ENCODE measurements around the gene C11orf97.
A peak's percentile ranks its signal among the peaks of the same experiment; 100 is the strongest.
"Not testable (repeated sequence)": the region's sequence is repeated elsewhere in the genome, so short reads cannot be mapped to it uniquely, and the experiment has no call there.

The C11orf97 gene, protein sequence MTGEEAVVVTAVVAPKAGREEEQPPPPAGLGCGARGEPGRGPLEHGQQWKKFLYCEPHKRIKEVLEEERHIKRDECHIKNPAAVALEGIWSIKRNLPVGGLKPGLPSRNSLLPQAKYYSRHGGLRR

DNA sequence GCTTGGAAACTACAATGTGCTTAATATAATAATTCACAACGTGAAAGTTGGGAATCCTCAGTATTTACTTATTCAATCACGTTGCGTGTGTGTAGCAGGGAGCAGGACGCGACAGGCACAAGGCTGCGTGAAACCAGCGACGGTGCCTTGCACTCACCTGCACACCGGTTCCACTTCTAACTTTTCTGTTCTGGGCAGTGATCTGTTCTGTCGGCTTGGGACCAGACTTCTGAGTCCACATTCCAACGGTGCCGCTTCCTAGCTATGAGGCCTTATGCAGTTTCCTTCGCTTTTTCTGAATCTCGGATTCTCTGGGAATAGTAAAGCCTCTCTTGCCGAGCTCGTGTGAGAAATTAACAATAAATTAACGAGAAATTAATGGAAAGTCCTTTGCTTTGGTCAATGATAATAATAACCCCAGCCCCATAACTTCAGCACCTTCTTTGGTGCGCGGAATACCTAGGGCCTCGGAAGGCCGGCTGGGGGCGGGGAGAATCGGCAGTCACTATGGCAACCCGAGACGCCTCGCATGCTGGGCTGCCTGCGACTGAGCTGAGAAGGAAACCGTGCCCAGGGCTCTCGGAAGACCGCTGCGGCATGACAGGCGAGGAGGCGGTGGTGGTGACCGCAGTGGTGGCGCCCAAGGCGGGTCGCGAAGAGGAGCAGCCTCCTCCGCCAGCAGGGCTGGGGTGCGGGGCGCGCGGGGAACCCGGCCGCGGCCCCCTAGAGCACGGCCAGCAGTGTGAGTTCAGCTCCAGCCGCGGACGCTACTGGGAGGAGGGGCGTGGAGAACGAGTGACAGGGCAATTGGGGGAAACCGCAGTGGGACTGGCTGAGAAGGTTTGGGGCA is at the start of gene C11orf97:
C11orf97 (plus strand) TSS at position 530 of the 850 bp plus-strand sequence; CDS start at position 598, 68 bp downstream.
- DNase-seq, result peak; percentile 85

DNA sequence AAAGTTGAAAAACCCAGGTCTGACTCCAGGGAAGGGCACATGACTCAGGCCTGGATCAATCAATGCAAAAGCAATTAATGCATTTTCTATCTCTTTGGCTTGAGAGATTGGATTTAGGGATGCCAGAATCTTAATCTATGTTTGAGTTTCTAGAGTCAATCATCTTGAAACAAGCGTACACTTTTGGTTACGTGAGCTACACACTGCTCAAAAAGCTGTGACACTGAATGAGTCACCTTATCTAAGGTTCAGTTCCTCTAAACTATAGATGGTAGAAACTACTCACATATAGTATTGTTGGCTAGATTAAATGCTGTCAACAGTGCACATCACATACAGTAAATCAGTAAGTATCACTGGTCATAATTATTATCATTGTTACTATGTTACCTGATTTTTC is 42.8 kb upstream of the C11orf97 start:
- DNase-seq, result no peak

DNA sequence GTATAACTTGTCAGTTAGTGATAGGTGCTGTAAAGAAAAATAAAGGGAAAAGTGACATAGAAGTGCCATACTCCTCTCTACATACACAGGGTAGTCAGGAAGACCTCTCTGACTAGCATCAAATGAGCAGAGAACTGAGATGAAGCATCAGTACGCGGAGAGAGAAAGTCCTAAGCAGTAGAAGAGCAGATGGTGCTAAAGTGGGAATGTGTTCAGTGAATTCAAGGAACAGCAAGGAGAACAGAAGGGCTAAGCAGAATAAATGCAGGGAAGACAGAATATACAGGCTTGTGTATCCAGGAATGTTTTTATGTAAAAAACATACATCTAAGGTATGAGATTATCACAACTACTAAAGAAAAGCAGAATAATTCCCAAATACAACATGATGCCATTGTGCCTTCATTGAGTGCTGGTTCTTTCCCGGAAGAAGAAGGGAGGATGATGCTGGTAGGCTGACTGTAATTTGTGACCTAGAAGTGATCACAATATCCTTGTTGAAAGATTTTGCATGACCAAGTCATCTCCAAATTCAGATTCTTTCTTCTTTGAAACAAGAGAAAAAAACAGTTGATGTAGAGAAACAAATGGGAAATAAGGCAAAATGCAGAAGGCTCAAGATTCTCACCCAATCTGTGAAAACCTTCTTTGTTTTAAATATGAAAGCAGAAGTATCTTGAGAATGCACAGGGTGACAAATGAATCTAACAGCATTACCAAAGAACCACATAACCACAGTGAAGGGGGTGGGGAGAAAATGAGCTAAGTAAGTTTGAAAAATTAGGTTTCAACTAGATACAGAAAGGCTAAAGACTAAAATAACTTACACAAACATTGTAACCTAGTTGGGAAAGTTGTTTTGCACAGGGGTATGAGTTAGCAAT is 39.1 kb upstream of the C11orf97 start:
- DNase-seq, result no peak

DNA sequence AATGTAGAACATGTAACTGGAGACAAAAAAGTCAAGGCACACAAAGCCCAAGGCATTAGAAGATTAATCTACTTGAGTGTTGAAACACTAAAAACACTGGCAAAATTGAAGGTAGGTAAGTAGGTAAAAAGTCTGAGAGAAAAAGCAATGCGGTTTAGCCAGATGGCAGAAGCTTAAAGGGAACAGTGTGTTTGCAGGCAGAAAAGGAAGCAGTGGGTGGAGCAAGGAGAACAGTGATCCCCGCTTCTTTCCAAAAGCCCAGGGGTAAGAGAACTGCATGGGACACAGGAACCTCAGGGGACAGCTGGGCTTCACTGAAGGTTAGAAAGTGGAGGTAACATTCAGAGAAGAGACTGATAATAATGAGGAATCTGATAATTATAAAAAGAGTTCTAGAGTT is 34.6 kb upstream of the C11orf97 start:
- DNase-seq, result no peak

DNA sequence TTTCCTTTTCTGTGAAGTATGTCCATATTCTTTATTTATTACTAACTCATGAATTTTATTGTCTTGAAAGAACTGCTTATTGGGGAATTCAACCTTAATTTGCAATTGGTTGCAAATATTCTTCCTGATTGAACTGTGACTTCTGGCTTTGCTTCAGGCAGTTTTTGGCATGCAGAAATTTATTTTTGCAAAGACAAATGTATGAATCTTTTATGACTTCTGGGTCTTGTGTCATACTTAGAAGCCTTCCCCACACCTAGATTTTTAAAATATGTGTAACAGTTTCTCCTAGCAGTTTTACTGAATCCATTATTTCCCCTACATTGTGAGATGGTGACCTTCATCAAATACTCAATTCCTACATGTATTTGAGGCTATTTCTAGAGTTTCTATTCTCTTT is 30.9 kb upstream of the C11orf97 start:
- no peak for DNase-seq

DNA sequence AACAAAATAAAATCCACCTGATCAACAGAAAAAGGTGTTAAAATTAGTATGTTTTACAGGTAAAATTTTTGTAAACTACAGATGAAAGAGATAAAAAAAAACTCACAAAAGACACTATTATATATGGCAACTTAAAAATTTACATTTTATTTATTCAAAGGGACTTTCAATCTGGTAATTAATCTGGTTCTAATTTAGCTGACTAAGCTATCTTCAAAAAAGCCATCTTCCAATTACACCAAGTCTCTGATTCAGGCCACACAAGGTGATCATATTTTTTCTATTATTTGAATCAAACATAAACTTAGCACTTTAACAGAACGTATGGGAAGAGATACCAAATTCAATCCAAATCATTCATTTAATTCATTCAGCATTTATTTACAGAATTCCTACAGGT is 26.2 kb upstream of the C11orf97 start:
- DNase-seq, result no peak

DNA sequence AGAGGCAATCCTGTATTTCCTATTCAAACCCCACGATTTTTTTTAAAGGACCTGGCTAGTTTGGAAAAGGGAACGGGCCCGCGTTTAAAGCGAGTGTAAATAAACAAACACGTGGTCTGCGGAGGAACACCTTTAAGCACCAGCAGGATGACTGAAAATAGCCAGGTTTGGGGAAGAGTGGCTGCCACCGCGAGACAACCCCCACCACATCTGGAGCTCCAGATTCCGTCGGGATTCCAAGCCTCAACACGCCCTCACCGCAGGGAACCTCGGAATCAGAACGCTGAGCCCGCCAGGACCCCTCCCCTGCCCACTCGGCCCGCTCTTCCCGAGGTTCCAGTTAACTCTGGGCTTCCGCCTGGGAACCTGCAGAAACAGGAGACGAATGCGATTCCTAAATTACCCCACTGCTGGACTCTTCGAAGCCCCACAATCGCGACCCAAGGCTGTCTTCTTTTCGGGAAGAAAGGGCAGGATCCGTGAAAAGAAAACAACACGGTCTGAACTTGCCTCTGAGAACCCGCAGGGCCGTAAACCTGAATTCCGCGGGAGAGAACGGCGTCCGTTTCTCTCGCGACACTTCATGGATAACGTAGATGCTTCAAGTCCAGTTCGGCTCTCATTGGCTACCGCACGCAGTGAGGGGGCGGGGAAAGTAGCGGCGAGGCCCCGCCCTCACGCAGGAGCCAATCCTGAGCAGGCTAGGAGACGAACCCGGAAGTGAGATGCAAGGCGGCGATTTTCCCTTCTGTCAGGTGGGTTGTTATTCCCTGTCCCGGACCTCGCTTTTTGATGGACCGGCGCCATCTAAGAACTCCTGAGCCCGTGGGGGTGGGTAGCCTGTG is 18.8 kb upstream of the C11orf97 start, which contains the start of the genes ANKRD49 and MRE11:
ANKRD49 (plus strand) TSS at position 704 of the 845 bp plus-strand sequence. CDS start 2,710 bp downstream, outside the sequence.
MRE11 (minus strand) TSS at position 564 of the 845 bp plus-strand sequence. CDS start 1,043 bp downstream, outside the sequence.
- peak; percentile 99 for DNase-seq

DNA sequence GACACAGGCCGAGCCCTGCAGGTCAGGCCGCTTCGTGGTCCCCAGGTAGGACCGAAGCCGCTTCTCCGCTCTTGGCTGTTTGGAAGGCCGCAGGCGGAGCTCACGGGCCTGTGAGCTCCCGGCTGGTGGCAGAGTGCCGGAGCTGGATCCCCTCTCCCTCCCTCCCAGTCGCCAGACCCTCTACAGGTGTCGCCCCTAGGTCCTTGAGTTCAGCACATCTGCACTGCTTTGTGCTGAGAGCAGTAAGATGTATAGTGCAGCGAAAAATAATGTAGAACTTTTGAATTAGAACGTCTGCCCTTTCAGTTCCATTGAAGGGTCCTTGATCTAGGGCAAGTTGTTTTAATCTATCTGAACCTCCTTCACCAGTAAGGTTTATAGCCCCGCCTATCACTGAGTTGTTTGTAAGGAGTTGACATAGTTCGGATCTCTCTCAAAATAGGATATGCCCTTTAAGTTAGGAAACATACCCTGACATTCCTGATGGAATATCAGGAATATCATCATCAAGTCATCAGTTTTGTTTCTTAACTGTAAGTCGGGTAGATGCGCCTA is 18.1 kb upstream of the C11orf97 start:
- no peak for DNase-seq

DNA sequence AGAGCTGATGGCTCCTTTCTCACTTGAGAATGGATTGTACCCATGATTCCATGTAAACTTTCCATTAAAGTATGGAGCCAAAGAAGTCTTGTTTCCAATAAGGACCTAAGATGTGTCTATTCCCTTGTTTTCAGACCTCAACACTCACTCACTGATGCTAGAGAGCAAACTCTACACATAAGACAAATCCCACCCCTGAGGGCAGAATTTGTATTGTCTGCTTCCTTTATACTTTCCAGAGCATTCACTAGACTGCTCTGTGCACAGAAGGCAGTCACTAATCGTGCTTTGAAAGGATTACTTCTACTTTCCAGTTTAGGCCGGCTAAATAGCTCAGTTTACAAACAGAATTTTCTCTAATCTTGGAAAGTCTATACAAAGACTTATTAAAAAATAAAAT is 12.1 kb upstream of the C11orf97 start:
- DNase-seq, result no peak

DNA sequence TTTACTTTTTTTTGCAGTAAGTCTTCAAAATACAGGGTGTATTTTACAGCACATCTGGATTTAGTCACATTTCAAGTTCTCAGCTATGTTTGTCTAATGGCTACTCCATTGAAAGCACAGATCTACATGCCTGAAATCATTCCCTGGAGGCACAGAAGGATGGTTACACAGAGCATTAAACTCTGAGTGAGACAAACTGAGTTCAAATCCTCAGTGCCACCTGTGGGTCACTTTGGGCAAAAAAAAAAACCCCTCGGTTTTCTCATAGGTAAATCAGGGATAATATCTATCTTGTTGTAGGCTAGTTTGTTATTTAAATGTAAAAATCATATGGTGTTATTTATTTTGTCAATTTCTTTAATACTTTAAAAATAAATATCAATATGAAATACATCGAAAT is 10.7 kb upstream of the C11orf97 start:
- no peak for DNase-seq

DNA sequence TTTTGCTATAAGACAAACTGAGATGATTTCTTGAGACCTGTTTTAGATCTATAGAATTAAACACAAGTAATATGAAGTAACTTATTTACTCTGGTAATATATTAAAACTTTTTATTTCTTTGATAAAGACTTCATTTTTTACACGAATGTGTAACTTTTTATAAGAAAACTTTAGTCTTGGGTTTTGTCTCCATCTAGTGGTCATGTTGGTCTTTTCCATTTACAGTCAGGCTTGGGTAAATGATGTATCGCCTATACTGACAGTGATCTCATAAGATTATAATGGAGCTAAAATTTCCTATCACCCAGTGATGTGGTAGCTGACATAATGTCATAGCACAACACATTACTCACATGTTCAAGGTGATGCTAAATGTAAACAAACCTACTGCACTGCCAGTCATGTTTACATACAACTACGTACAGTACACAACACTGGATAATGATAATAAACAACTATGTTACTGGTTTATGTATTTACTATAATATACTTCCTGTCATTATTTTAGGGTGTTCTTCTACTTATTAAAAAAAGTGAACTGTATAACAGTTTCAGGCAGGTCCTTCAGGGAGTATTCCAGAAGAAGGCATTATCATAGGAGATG is 7.5 kb upstream of the C11orf97 start:
- peak; percentile 86 for DNase-seq

DNA sequence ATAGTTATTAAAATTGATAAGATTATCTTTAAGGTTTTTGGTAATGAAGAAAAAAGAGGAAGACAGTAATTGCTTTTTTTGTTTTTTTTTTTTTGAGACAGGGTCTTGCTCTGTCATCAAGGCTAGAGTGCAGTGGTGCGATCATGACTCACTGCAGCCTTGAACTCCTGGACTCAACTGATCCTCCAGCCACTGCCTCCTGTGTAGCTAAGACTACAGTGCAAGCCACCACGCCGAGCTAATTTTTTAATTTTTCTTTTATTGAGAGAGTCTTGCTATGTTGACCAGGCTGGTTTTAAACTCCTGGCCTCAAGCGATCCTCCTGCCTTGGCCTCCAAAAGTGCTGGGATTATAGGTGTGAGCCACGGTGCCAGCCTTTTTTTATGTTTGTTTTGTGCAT is 5.7 kb upstream of the C11orf97 start:
- DNase-seq, result not testable (repeated sequence)

DNA sequence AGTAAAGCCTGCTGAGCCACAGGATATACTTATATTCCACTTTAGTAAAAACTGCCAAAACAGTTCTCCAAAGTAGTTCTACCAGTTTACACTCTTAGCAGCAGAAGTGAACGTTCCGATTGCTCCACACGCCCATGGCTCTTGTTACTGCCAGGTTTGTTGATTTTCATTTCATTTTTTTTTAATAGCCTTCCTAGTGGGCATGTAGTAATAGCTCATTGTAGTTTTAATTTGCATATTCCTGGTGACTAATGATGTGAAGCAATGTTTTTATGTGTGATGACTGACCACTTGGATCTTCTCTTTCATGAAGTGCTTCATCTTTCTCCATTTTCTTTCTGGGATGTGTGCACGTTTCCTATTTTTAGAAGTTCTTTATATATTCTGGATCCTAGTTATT is 4.8 kb upstream of the C11orf97 start:
- no peak for DNase-seq

DNA sequence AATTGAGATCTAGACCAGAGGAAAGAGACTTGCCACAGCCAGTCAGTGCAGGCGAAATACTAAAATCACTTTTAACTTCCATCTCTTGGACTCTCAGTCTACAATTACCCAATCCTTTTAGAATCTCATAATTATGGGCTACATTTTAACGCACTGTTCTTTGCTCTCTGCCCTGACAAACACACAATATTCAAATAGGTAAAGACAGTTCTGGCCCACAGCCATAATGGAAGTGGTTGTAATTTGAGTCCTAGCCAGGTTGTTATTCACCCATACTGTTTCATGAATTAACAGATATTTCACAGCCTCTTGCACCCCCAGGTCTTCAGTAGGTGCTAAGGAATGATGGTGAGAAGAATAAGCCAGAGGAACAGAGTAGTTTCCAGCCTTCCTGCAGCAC is 830 bp downstream of the C11orf97 start:
- no peak for DNase-seq

DNA sequence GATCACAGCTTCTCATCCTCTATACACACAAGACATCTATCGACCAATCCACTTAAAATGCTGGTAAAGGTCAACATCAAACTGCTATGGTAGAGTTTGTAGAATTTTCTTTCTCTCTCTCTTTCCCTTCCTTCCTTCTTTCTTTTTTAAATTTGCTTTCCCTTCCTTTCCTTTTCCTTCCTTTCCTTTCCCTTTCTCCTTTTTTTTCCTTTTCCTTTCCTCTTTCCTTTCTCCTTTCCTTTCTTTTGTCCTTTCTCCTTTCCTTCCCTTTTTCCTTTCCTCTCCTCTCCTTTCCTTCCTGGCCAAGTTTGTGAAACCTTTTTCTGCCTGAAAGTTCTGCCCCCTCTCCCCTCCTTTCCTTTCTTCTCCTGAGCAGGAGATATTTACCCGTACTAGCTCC is 3.1 kb downstream of the C11orf97 start:
- no peak for DNase-seq

DNA sequence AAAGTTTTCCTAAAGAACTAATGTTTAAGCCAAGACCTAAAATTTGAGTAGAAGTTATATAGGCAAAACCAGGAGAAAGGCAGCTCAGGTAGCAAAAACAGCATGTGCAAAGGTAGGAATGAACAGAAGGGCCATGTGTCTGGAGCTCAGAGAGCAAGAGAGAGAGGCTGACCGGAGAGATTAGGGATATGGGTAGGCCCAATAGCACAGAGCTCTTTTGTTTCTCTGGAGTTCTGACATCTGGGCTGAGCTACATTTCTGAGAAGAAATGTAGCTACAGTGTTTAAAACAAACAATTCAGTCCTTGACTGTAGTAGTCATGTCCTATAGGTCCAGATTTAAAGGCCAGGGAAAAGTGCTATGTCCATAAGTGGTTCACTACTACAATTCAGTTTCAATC is 4.5 kb downstream of the C11orf97 start:
- DNase-seq, result no peak

DNA sequence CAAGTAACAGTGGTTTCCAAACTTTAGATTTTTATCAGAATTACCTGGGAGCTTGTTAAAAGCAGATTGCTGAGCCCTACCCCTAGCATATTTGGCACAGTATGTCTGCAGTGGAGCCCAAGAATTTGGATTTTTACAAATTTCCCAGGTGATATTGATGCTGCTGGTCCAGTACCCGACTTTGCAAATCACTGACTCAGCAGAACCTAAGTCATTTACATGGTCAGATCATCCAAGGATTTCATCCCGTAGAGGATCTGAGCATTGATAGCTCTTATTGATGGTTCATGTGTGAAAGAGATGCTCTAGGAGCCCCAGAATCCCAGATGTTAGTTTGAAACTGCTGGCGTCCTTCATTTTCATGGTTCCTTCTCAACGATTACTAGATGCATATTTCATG is 6.0 kb downstream of the C11orf97 start:
- no peak for DNase-seq

DNA sequence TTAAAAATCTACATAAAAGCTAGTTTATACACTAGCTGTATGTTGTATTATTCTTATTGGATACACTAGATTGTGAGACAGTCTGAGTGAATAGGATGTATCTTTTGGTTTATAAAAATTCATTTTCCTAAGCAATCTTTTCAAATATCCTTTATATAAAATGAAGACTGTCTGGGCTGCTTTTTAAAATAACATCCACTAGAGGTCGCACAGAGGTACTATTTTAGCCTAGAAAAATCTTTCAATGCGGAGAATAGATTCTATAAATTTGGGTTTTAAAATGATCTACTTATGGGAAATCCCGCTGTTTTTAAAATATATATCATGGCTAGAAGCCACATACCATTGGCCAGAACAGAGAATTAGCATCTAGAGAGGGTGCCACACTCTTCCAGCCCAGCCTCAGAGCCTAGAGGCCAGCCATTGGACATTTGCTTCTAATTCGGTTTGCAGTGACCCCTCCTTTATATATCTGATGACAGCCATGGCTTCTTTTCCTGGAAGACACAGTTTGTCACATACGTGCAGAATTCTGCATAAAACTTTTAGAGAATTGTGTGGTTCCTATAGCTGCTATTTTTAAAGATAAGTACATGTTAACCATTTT is 7.3 kb downstream of the C11orf97 start:
- peak; percentile 75 for DNase-seq

DNA sequence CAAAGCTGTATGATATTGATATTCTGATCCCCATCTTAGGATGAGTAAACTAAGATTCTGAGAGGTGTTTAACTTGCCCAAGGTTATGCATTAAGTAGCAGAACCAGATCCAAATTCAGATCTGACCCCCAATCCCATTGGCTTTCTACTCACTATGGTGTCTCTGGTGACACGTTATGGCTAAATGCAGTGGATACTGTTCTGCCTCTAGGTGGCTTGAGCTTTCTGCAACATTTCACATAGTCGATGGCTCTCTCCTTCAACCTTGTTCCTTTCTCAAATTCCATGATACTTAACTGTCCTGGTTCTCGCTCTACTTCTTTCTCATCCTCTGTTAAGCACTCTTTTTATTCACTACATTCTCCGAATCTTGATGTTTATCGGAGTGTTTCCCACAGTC is 9.4 kb downstream of the C11orf97 start:
- DNase-seq, result no peak

DNA sequence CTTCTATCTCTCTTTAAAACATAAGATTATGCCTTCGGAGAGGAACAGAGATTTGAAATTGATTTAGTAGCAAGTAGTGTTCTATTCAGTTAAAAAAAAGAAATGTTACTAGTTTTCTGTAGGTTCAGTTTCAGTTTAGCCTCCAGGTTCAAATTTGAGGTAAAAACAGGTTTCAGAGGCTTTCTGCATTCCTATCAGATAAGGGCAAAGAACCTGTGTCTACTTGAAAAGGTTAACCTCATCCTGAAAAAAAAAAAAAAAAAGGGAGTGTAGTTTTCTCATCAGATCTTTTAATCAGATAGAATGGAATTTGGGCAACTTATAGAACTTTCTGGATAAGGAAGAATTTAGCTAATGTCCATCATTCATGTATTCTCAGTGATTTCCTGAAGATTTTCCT is 12.1 kb downstream of the C11orf97 start:
- no peak for DNase-seq

Measured in eye (tissue), 1 donor.